ENCODE measurements around the gene NOC2L. TPM values are rescaled to one million over a fixed set of nuclear protein-coding genes. Genes with fewer than 3 reads are reported as not detected.

The NOC2L gene
- total RNA-seq, 6 donors from 2014 or later, result 28.7 to 66.0 (median 51.0) TPM

GRCh38 chr1:921011-921837 lies 37.8 kb downstream of the NOC2L start:
- H3K4me1 ChIP-seq, result peaks cover 30 to 61% (median 45%) of the 10 kb centered on the region in 4 donors
- H3K27ac ChIP-seq, result no peak overlapping the region
- H3K9me3 ChIP-seq, result no peaks in the 10 kb centered on the region
- DNase-seq (peak in 1 of 2 donors; percentile 92), ATAC-seq (ENCODE audit: low FRiP score in 2 of 2) (peak; percentile 52 to 75)
- H3K4me3 ChIP-seq, result peak overlapping the region in 1 of 4 donors; percentile 12
- H3K36me3 ChIP-seq, result no peaks in the 10 kb centered on the region
- peaks cover 0 to 59% (median 39%) of the 10 kb centered on the region in 4 donors for H3K27me3 ChIP-seq
- TF ChIP-seq EP300 (IDR thresholded peaks at IDR 0.05), result no peak
- TF ChIP-seq CTCF (IDR thresholded peaks at IDR 0.05), result peak; percentile 23 to 70 (median 50)
- TF ChIP-seq POLR2A (IDR thresholded peaks at IDR 0.05), result no peak
- no peak for TF ChIP-seq POLR2AphosphoS5 (IDR thresholded peaks at IDR 0.05)
- 29 to 34% methylated on average over 30 to 31 of the region's 38 CpGs for WGBS, 2 donors

- H3K4me3 ChIP-seq, result peak overlapping the region in 1 of 4 donors; percentile 12
These were observed 38.5 kb downstream of the NOC2L start for GRCh38 chr1:920521-920920.

DNA sequence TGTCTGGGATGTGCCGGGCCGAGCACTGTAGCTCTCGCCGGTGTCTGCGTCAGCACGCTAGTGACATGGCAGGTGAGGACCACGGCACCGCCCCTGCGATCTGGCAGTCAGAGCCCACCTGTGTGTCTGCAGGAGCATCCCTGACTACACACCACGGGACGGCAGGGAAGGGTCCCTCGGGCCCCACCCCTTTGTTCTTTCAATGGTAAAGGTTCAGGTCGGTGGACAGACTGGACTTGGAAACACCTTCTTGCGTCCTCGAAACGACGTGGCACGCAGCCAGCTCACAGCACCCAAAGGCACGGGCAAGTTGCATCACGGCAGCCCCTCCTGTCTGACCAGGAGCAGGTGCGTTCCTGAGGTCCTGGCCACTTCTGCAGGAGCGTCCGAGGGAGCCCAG lies 39.0 kb downstream of the NOC2L start:
- ATAC-seq (ENCODE audit: low FRiP score in 2 of 2), result no peak
- Histone ChIP-seq H3K4me1 (peaks cover 25 to 54% (median 38%) of the 10 kb centered on the region in 4 donors), H3K9me3 (no peaks in the 10 kb centered on the region), H3K27ac (no peak overlapping the region), H3K4me3 (no peak overlapping the region), H3K36me3 (no peaks in the 10 kb centered on the region), H3K27me3 (peaks cover 0 to 51% (median 31%) of the 10 kb centered on the region in 4 donors)
- 38 to 45% methylated on average over 8 to 23 of the region's 23 CpGs for WGBS, 2 donors
- TF ChIP-seq POLR2AphosphoS5 (IDR thresholded peaks at IDR 0.05) (no peak), EP300 (IDR thresholded peaks at IDR 0.05) (no peak), CTCF (IDR thresholded peaks at IDR 0.05) (no peak), POLR2A (IDR thresholded peaks at IDR 0.05) (no peak)
- DNase-seq, result peak in 1 of 2 donors; percentile 71

More at GRCh38 chr1:920521-920920, 38.5 kb downstream of the NOC2L start:
- Histone ChIP-seq H3K9me3 (no peaks in the 10 kb centered on the region), H3K27ac (no peak overlapping the region), H3K4me1 (peaks cover 28 to 59% (median 42%) of the 10 kb centered on the region in 4 donors), H3K27me3 (peaks cover 0 to 56% (median 34%) of the 10 kb centered on the region in 4 donors), H3K36me3 (no peaks in the 10 kb centered on the region)
- ATAC-seq (ENCODE audit: low FRiP score in 2 of 2) (no peak), DNase-seq (peak in 1 of 2 donors; percentile 56)
- WGBS, 2 donors, result 0 to 12% methylated on average over 2 to 13 of the region's 13 CpGs
- TF ChIP-seq POLR2AphosphoS5 (IDR thresholded peaks at IDR 0.05) (no peak), CTCF (IDR thresholded peaks at IDR 0.05) (no peak), POLR2A (IDR thresholded peaks at IDR 0.05) (no peak), EP300 (IDR thresholded peaks at IDR 0.05) (no peak)

DNA sequence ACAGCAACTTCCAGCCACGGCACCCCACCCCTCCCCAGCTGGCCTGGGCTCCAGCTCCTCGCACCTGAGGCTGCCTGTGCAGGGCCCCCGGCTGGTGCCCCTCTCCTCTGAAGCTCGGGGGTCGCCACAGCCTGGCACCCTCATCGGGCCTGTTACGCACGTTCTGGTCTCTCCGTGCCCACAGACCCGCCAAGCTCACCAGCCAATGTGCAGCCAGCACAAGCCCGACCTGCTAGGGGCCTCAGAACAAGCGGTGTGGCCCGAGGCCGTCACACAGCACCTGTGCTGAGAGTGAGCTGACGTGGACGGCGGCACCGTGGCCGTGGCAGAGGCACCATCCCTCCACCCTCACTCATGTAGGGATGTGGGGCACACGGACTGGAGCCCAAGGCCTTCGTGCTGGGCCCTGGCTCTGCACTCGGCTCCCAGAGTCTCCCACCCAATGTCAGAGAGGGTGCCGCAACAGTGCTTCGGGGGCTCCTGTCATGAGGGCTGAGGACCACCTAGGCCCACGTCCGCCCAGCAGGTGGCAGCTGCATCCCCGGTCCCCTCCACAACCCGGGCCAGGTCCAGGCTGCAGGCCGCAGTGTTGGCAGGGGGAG lies 39.7 kb downstream of the NOC2L start:
- Histone ChIP-seq H3K36me3 (no peaks in the 10 kb centered on the region), H3K4me1 (peaks cover 19 to 47% (median 31%) of the 10 kb centered on the region in 4 donors), H3K9me3 (no peaks in the 10 kb centered on the region), H3K4me3 (no peak overlapping the region), H3K27me3 (peaks cover 0 to 44% (median 26%) of the 10 kb centered on the region in 4 donors), H3K27ac (no peak overlapping the region)
- ATAC-seq (ENCODE audit: low FRiP score in 2 of 2) (no peak), DNase-seq (peak in 1 of 2 donors; percentile 83)
- WGBS, 2 donors, result 71 to 73% methylated on average over 12 to 26 of the region's 29 CpGs
- TF ChIP-seq POLR2AphosphoS5 (IDR thresholded peaks at IDR 0.05) (no peak), CTCF (IDR thresholded peaks at IDR 0.05) (no peak), EP300 (IDR thresholded peaks at IDR 0.05) (no peak), POLR2A (IDR thresholded peaks at IDR 0.05) (no peak)
